Mesothelial cell of epicardium (in vitro differentiated cells): Measurements from ENCODE around the gene NF1. TPM values are rescaled to one million over a fixed set of nuclear protein-coding genes. Genes with fewer than 3 reads are reported as not detected.
"Not testable (repeated sequence)": the region's sequence is repeated elsewhere in the genome, so short reads cannot be mapped to it uniquely, and the experiment has no call there.

Source experiments
- DNase-seq, 2 experiments: peaks; one replicate each; pipeline ENCODE4 v3.0.0; 2021; ENCODE audit warnings: low spot score in 2 of 2; ENCODE audit not compliant: unreplicated experiment in 2 of 2
- H3K27ac Mint-ChIP-seq: 2 replicates; pipeline ENCODE4 v1.8.0; 2021; ENCODE audit warnings: mixed read lengths
- H3K27me3 Mint-ChIP-seq: 2 replicates; pipeline ENCODE4 v1.8.0; 2021; ENCODE audit warnings: low read depth, mixed read lengths
- H3K36me3 Mint-ChIP-seq: 2 replicates; pipeline ENCODE4 v1.8.0; 2021; ENCODE audit warnings: mixed read lengths
- H3K4me1 Mint-ChIP-seq: 2 replicates; pipeline ENCODE4 v1.8.0; 2021; ENCODE audit warnings: mixed read lengths
- H3K4me3 Mint-ChIP-seq: 2 replicates; pipeline ENCODE4 v1.8.0; 2021; ENCODE audit warnings: mild to moderate bottlenecking, moderate library complexity, mixed read lengths
- H3K9me3 Mint-ChIP-seq: 2 replicates; pipeline ENCODE4 v1.8.0; 2021; ENCODE audit warnings: mixed read lengths
- total RNA-seq: library from RNA; stranded (reverse); gene quantifications from 3 replicates; pipeline ENCODE4 v1.2.1, GENCODE V29; 2021
- TF ChIP-seq, protein P1 (sequence below): fragments of 200-600 bp; sonication (generic); IDR thresholded peaks from one replicate; pipeline ENCODE4 v1.5.0; 2021; ENCODE audit warnings: antibody characterized with exemption; ENCODE audit not compliant: unreplicated experiment

Gene NF1
- total RNA-seq, 1 donor from 2014 or later = 104 TPM

DNA sequence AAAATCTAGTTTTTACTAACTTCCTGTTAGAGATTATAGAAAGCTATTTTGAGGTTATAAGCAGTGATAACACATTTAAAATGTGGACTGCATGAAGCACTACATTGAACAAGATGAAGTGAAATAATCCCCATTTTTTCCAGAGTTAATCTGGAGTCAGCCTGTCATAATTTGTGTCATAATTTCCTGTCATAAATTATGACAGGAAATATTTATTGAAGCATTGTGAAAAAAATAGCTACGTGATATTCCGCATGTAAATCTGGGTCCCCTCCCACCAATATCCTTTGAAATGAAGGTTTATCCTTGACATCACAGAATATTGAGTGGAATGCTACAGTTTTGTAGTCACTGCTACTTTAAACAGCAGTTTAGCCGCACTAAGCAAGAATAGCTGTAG lies 162.2 kb downstream of the NF1 start:
- TF ChIP-seq, protein P1, sequence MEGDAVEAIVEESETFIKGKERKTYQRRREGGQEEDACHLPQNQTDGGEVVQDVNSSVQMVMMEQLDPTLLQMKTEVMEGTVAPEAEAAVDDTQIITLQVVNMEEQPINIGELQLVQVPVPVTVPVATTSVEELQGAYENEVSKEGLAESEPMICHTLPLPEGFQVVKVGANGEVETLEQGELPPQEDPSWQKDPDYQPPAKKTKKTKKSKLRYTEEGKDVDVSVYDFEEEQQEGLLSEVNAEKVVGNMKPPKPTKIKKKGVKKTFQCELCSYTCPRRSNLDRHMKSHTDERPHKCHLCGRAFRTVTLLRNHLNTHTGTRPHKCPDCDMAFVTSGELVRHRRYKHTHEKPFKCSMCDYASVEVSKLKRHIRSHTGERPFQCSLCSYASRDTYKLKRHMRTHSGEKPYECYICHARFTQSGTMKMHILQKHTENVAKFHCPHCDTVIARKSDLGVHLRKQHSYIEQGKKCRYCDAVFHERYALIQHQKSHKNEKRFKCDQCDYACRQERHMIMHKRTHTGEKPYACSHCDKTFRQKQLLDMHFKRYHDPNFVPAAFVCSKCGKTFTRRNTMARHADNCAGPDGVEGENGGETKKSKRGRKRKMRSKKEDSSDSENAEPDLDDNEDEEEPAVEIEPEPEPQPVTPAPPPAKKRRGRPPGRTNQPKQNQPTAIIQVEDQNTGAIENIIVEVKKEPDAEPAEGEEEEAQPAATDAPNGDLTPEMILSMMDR = no peak

DNA sequence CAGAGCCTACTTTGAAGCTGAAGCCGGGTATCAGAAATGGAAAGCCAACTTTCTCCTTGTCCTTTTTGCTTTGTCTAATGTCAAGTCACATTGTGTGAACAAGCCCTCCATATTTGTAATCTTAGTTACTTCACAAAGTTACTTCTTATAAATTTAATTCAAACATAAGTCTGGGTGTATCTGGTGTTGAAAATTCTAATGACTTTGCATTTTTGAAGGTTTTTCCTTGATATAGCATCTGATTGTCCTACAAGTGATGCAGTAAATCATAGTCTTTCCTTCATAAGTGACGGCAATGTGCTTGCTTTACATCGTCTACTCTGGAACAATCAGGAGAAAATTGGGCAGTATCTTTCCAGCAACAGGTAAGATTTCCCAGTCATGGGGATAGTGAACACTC lies 165.4 kb downstream of the NF1 start:
- no peak for DNase-seq
- TF ChIP-seq, protein P1 = no peak
- Mint-ChIP-seq H3K4me1 (peaks cover 22% of the 10 kb centered on the region), H3K9me3 (no peaks in the 10 kb centered on the region), H3K36me3 (peaks cover 17% of the 10 kb centered on the region), H3K27ac (peak overlapping the region; percentile 73), H3K4me3 (no peak overlapping the region), H3K27me3 (no peaks in the 10 kb centered on the region)

More for the DNA sequence above, 162.2 kb downstream of the NF1 start:
- peaks cover 7% of the 10 kb centered on the region for H3K36me3 Mint-ChIP-seq
- H3K4me1 Mint-ChIP-seq = peaks cover 30% of the 10 kb centered on the region
- no peak overlapping the region for H3K4me3 Mint-ChIP-seq
- H3K9me3 Mint-ChIP-seq = no peaks in the 10 kb centered on the region
- no peak overlapping the region for H3K27ac Mint-ChIP-seq
- no peak for DNase-seq
- no peaks in the 10 kb centered on the region for H3K27me3 Mint-ChIP-seq

DNA sequence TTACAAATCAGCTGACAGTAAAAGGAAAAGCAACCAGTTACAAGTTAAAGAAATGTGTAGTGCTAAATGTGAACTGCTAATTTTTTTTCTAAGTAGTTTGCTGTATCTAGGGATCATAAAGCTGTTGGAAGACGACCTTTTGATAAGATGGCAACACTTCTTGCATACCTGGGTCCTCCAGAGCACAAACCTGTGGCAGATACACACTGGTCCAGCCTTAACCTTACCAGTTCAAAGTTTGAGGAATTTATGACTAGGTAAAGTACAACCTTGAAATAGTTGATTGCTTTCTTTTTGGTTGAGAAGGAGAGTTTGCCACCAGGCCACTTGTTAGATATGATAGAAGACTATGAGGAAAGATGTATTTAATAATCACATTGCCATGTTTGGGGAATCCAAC lies 166.8 kb downstream of the NF1 start:
- no peak for DNase-seq
- Mint-ChIP-seq H3K27ac (no peak overlapping the region), H3K4me3 (no peak overlapping the region), H3K9me3 (no peaks in the 10 kb centered on the region), H3K36me3 (peaks cover 31% of the 10 kb centered on the region), H3K4me1 (peaks cover 13% of the 10 kb centered on the region), H3K27me3 (no peaks in the 10 kb centered on the region)
- TF ChIP-seq, protein P1 = no peak

DNA sequence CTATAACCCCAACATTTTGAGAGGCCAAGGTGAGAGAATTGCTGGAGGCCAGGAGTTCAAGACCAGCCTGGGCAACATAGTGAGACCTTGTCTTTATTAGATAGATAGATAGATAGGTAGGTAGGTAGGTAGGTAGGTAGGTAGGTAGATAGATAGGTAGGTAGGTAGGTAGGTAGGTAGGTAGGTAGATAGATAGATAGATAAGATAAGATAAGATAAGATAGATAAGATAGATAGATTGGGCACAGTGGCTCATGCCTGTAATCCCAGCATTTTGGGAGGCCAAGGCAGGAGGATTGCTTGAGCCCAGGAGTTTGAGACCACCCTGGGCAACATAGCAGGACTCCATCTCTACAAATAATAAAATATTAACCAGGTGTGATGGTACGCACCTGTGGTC lies 168.1 kb downstream of the NF1 start:
- H3K4me1 Mint-ChIP-seq = peaks cover 11% of the 10 kb centered on the region
- not testable (repeated sequence) for H3K4me3 Mint-ChIP-seq, H3K9me3 Mint-ChIP-seq, DNase-seq, H3K27ac Mint-ChIP-seq, H3K27me3 Mint-ChIP-seq
- H3K36me3 Mint-ChIP-seq = peaks cover 42% of the 10 kb centered on the region

DNA sequence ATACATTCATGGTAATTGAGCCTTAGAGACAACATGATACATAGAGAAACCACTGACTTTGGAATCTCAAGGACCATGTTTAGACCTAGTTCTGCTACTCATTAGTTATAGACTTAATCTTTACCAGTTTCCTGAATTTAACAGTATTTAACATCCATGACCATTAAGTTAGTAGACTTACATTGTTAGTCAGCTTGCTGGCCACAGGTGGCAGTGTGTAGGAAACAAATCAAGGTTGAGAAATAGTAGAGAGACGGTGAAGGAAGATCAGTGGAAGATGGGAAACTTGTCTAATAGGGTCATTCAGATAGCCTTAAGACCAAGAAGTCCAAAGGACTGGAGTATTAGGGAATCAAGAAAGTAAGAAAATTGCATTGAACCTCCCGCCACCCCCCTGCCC lies 171.3 kb downstream of the NF1 start:
- Mint-ChIP-seq H3K27ac (no peak overlapping the region), H3K9me3 (no peaks in the 10 kb centered on the region), H3K27me3 (no peaks in the 10 kb centered on the region), H3K4me1 (peaks cover 8% of the 10 kb centered on the region), H3K4me3 (no peak overlapping the region), H3K36me3 (peaks cover 56% of the 10 kb centered on the region)
- TF ChIP-seq, protein P1 = no peak
- no peak for DNase-seq

DNA sequence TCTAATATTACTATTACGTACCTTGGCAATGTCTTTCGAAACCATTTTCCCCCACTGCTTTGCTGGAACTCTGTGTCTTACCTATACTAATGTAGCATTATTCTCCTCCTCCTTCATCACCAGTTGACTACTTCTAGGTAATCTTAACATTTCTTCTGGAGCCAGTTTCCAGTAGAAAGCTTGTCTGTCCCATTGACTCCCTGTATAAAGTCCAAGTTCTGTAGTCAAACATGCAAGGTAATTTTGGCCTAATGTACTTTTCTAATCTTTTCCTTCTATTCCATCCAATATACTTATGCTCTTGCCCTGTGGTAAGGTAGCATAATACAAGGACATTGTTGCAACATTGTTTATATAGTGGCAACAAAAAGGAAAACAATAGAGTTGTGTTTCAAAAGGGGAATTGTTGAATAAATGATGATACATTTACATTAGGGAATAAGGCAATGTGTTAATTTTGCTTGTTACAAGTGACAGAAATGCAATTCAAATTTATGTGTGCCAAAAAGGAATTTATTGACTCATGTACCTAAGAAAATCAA lies 174.3 kb downstream of the NF1 start:
- peak overlapping the region; percentile 93 for H3K27ac Mint-ChIP-seq
- no peak for DNase-seq
- H3K4me1 Mint-ChIP-seq = peaks cover 11% of the 10 kb centered on the region
- no peaks in the 10 kb centered on the region for H3K27me3 Mint-ChIP-seq
- H3K36me3 Mint-ChIP-seq = peaks cover 51% of the 10 kb centered on the region
- TF ChIP-seq, protein P1 = no peak
- no peak overlapping the region for H3K4me3 Mint-ChIP-seq
- H3K9me3 Mint-ChIP-seq = no peaks in the 10 kb centered on the region
